ENCODE results near the gene TBX6. TPM values are rescaled to one million over a fixed set of nuclear protein-coding genes. Genes with fewer than 3 reads are reported as not detected.

Gene TBX6
- total RNA-seq, 6 experiments from 2014 or later = 0.37 to 0.68 (median 0.42) TPM

GRCh38 chr16:30124985-30125379 lies 33.3 kb upstream of the TBX6 start:
- H3K27ac ChIP-seq = no peak overlapping the region
- no peaks in the 10 kb centered on the region for H3K9me3 ChIP-seq
- intact Hi-C loops (cut with DNase I) = no loop called here
- H3K27me3 ChIP-seq = no peaks in the 10 kb centered on the region
- WGBS (ENCODE audit: insufficient coverage, low coverage, low lambda C conversion rate, missing lambda C conversion rate) = no CpG with 5 or more reads among the region's 4 CpGs
- DNase-seq (no peak), ATAC-seq (no peak)
- TF ChIP-seq POLR2A (IDR thresholded peaks at IDR 0.05) = no peak
- TF ChIP-seq CTCF (IDR thresholded peaks at IDR 0.05) = no peak
- peaks cover 0 to 15% (median 0%) of the 10 kb centered on the region in 4 donors for H3K4me1 ChIP-seq
- H3K4me3 ChIP-seq = no peak overlapping the region
- peaks cover 0 to under 1% (median 0%) of the 10 kb centered on the region in 4 donors for H3K36me3 ChIP-seq

DNA sequence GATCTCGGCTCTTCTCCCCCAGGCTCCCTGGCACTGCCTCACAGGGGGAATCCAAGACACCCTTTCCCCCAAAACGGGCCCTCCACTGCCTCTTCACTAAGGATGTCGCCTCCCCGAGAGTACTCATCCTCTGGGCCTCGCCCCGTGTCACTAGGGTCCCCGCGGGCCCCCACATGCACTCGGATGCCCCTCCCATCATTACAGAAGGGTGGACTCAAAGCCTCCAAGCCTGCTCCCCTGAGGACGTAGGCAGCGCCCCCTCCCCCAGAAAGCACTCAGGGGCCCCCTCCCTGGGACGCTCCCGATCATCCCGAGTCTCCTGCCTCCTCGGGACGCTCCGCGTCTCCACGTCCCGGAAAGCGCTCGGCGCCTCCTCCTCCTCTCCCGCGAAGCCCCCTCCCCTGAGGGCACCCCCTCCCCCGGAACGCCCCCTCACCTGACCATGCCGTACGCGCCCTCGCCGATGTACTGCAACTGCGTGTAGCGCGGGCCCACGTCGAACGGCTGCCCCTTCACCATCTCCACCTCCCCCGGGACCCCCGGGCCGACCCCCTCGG lies 31.0 kb upstream of the TBX6 start:
- DNase-seq = no peak
- intact Hi-C loops (cut with DNase I) = no loop called here

GRCh38 chr16:30121741-30122571 lies 30.2 kb upstream of the TBX6 start:
- intact Hi-C loops (cut with DNase I) = no loop called here
- no peak for TF ChIP-seq POLR2A (IDR thresholded peaks at IDR 0.05)
- no peak for TF ChIP-seq CTCF (IDR thresholded peaks at IDR 0.05)
- 30% methylated on average over 2 of the region's 31 CpGs for WGBS (ENCODE audit: insufficient coverage, low coverage, low lambda C conversion rate, missing lambda C conversion rate)
- H3K4me3 ChIP-seq = peak overlapping the region; percentile 67 to 77 (median 71)
- peak overlapping the region; percentile 72 to 91 (median 88) for H3K27ac ChIP-seq
- H3K27me3 ChIP-seq = no peaks in the 10 kb centered on the region
- H3K4me1 ChIP-seq = peaks cover 0 to 15% (median 0%) of the 10 kb centered on the region in 4 donors
- H3K9me3 ChIP-seq = no peaks in the 10 kb centered on the region
- DNase-seq (peak; percentile 55 to 64 (median 57)), ATAC-seq (peak; percentile 39 to 66 (median 44))
- H3K36me3 ChIP-seq = peaks cover 0 to 23% (median 4%) of the 10 kb centered on the region in 4 donors

More for the DNA sequence above, 31.0 kb upstream of the TBX6 start:
- H3K4me1 ChIP-seq = peaks cover 0 to 15% (median 0%) of the 10 kb centered on the region in 4 donors
- peak overlapping the region; percentile 72 to 91 (median 88) for H3K27ac ChIP-seq
- 4% methylated on average over 9 of the region's 42 CpGs for WGBS (ENCODE audit: insufficient coverage, low coverage, low lambda C conversion rate, missing lambda C conversion rate)
- peak overlapping the region; percentile 67 to 77 (median 71) for H3K4me3 ChIP-seq
- no peaks in the 10 kb centered on the region for H3K9me3 ChIP-seq
- TF ChIP-seq POLR2A (IDR thresholded peaks at IDR 0.05) = no peak
- ATAC-seq = peak; percentile 6 to 16 (median 10)
- peaks cover 0 to 17% (median under 1%) of the 10 kb centered on the region in 4 donors for H3K36me3 ChIP-seq
- no peaks in the 10 kb centered on the region for H3K27me3 ChIP-seq

DNA sequence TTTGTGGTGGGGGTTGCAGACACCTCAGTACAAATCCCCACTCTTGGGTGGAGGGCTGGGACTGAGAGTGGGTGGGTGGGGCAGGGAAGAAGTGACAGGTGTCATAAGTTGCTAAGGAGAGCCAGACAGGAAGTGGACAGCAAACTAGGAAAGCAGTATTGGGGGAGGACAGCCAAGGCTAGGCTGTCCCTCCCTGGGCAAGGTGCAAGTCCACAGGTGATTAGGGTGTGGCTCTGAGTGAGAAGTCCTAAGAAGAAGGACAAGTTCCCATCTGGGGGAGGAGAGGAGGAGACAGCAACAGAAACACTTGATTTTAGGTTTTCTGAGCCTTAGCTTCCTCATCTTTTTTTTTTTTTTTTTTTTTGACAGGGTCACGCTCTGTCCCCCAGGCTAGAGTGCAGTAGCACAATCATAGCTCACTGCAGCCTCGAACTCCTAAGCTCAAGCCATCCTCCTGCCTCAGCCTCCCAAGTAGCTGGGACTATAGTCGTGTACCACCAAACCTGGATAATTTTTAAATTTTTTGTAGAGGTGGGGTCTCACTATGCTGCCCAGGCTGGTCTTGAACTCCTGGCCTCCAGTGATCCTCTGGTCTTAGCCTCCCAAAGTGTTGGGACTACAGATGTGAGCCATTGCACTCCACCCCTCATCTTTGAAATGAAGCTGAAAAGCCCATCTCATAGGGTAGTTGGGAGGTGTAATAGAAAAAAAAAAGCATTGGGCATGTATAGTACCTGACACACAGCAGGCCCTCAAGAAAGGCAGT lies 28.8 kb upstream of the TBX6 start:
- H3K27ac ChIP-seq = no peak overlapping the region
- H3K4me1 ChIP-seq = peaks cover 0 to 15% (median 0%) of the 10 kb centered on the region in 4 donors
- 89% methylated on average over 3 of the region's 3 CpGs for WGBS (ENCODE audit: insufficient coverage, low coverage, low lambda C conversion rate, missing lambda C conversion rate)
- intact Hi-C loops (cut with DNase I) = no loop called here
- H3K9me3 ChIP-seq = no peaks in the 10 kb centered on the region
- TF ChIP-seq POLR2A (IDR thresholded peaks at IDR 0.05) (no peak), CTCF (IDR thresholded peaks at IDR 0.05) (no peak)
- H3K4me3 ChIP-seq = no peak overlapping the region
- no peaks in the 10 kb centered on the region for H3K27me3 ChIP-seq
- DNase-seq (no peak), ATAC-seq (no peak)
- H3K36me3 ChIP-seq = peaks cover 0 to 33% (median 4%) of the 10 kb centered on the region in 4 donors
